ENCODE measurements around the gene ZBTB21. TPM values are rescaled to one million over a fixed set of nuclear protein-coding genes. Genes with fewer than 3 reads are reported as not detected.

Gene ZBTB21
- total and polyA plus RNA-seq, 9 donors = 4.1 to 41.4 (median 21.9) TPM

GRCh38 chr21:41948078-41948895, 61.9 kb downstream of the ZBTB21 start:
- Histone ChIP-seq H3K4me3 (no peak overlapping the region), H3K4me1 (ENCODE audit: insufficient read depth) (peaks cover 33% of the 10 kb centered on the region), H3K9me3 (no peaks in the 10 kb centered on the region), H3K27me3 (no peaks in the 10 kb centered on the region), H3K27ac (peak overlapping the region; percentile 45 to 65), H3K36me3 (no peaks in the 10 kb centered on the region)
- TF ChIP-seq CTCF (IDR thresholded peaks at IDR 0.05) = no peak
- no peak for TF ChIP-seq EP300 (IDR thresholded peaks at IDR 0.05)
- no peak for TF ChIP-seq POLR2A (IDR thresholded peaks at IDR 0.05)
- peak; percentile 56 to 84 (median 75) for DNase-seq
- intact Hi-C loops (cut with DNase I) = no loop called here
- WGBS, 3 donors = 9 to 24% (median 12%) methylated on average over 9 of the region's 9 CpGs

GRCh38 chr21:41945982-41946381, 64.2 kb downstream of the ZBTB21 start:
- Histone ChIP-seq H3K4me3 (no peak overlapping the region), H3K36me3 (no peaks in the 10 kb centered on the region), H3K27ac (no peak overlapping the region), H3K4me1 (ENCODE audit: insufficient read depth) (peaks cover 17% of the 10 kb centered on the region), H3K27me3 (no peaks in the 10 kb centered on the region), H3K9me3 (no peaks in the 10 kb centered on the region)
- TF ChIP-seq EP300 (IDR thresholded peaks at IDR 0.05) (no peak), CTCF (IDR thresholded peaks at IDR 0.05) (no peak), POLR2A (IDR thresholded peaks at IDR 0.05) (no peak)
- no peak for DNase-seq
- 90 to 94% (median 93%) methylated on average over 8 of the region's 8 CpGs for WGBS, 3 donors
- intact Hi-C loops (cut with DNase I) = no loop called here

DNA sequence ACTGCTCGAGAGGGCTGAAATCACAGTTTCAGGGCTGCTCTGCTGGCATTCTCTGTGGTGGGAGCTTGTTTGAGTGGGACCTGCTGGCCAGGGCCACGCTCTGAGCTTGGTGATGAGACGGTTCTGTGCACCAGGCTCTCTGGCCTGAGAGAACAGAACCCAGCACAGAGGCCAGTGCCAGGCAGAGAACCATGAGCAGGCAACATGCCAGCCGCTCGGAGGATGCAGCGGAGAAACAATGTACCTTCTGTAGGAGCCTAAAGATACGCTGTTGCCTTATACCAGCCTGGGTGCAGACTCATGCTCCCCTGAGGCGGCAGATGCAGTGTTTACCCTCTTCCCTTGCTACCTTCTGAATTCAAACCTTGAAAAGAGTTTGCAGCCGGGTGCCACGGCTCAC, 66.3 kb downstream of the ZBTB21 start:
- Histone ChIP-seq H3K4me3 (no peak overlapping the region), H3K9me3 (no peaks in the 10 kb centered on the region), H3K27me3 (no peaks in the 10 kb centered on the region), H3K27ac (no peak overlapping the region), H3K36me3 (no peaks in the 10 kb centered on the region), H3K4me1 (ENCODE audit: insufficient read depth) (peaks cover 12% of the 10 kb centered on the region)
- WGBS, 3 donors = 93 to 99% (median 96%) methylated on average over 10 of the region's 10 CpGs
- intact Hi-C loops (cut with DNase I) = no loop called here
- DNase-seq = peak in 1 of 5 donors; percentile 33
- TF ChIP-seq POLR2A (IDR thresholded peaks at IDR 0.05) (no peak), EP300 (IDR thresholded peaks at IDR 0.05) (no peak), CTCF (IDR thresholded peaks at IDR 0.05) (no peak)

GRCh38 chr21:41942457-41942856, 67.7 kb downstream of the ZBTB21 start:
- no peak overlapping the region for H3K27ac ChIP-seq
- TF ChIP-seq EP300 (IDR thresholded peaks at IDR 0.05) = no peak
- no peak for TF ChIP-seq POLR2A (IDR thresholded peaks at IDR 0.05)
- no peak for TF ChIP-seq CTCF (IDR thresholded peaks at IDR 0.05)

More at GRCh38 chr21:41942457-41942856, 67.7 kb downstream of the ZBTB21 start:
- no peaks in the 10 kb centered on the region for H3K9me3 ChIP-seq
- no peaks in the 10 kb centered on the region for H3K36me3 ChIP-seq
- intact Hi-C loops (cut with DNase I) = no loop called here
- 81 to 87% (median 83%) methylated on average over 9 of the region's 9 CpGs for WGBS, 3 donors
- no peaks in the 10 kb centered on the region for H3K27me3 ChIP-seq
- H3K4me3 ChIP-seq = no peak overlapping the region
- H3K4me1 ChIP-seq (ENCODE audit: insufficient read depth) = peaks cover 3% of the 10 kb centered on the region
- no peak for DNase-seq
